ENCODE results near the gene CMTM4.
"Not testable (repeated sequence)": the region's sequence is repeated elsewhere in the genome, so short reads cannot be mapped to it uniquely, and the experiment has no call there.

CMTM4 gene

GRCh38 chr16:66629856-66630255, 66.7 kb downstream of the CMTM4 start:
- H3K4me3 ChIP-seq (IDR thresholded peaks at IDR 0.05; ENCODE audit: insufficient read depth, low read depth, low read length) = no peak overlapping the region
- TF ChIP-seq CTCF (conservative IDR thresholded peaks at IDR 0.05; ENCODE audit: low read depth, low read length) = no peak
- no peaks in the 10 kb centered on the region for H3K36me3 ChIP-seq (ENCODE audit: insufficient read depth)
- H3K79me2 ChIP-seq (ENCODE audit: insufficient read depth, low read depth) = no peaks in the 10 kb centered on the region
- H3K27me3 ChIP-seq (ENCODE audit: insufficient read depth, low read depth) = no peaks in the 10 kb centered on the region
- H3K27ac ChIP-seq = no peak overlapping the region
- H4K20me1 ChIP-seq (ENCODE audit: insufficient read depth) = no peaks in the 10 kb centered on the region
- H3K9ac ChIP-seq = no peak overlapping the region
- H2AFZ ChIP-seq (ENCODE audit: low read depth) = no peak overlapping the region
- no peak overlapping the region for H3K4me2 ChIP-seq
- no peaks in the 10 kb centered on the region for H3K4me1 ChIP-seq (ENCODE audit: low read depth, poor library complexity, severe bottlenecking)

GRCh38 chr16:66627611-66628378, 68.7 kb downstream of the CMTM4 start:
- H3K79me2 ChIP-seq (ENCODE audit: insufficient read depth, low read depth); H3K9ac ChIP-seq; H3K4me1 ChIP-seq (ENCODE audit: low read depth, poor library complexity, severe bottlenecking); H3K4me3 ChIP-seq (IDR thresholded peaks at IDR 0.05; ENCODE audit: insufficient read depth, low read depth, low read length); H3K27ac ChIP-seq; H4K20me1 ChIP-seq (ENCODE audit: insufficient read depth); H3K4me2 ChIP-seq; H3K36me3 ChIP-seq (ENCODE audit: insufficient read depth); H2AFZ ChIP-seq (ENCODE audit: low read depth); H3K27me3 ChIP-seq (ENCODE audit: insufficient read depth, low read depth): not testable (repeated sequence)

- Histone ChIP-seq H2AFZ (ENCODE audit: low read depth) (no peak overlapping the region), H3K4me3 (IDR thresholded peaks at IDR 0.05; ENCODE audit: insufficient read depth, low read depth, low read length) (no peak overlapping the region), H3K4me2 (no peak overlapping the region), H3K79me2 (ENCODE audit: insufficient read depth, low read depth) (no peaks in the 10 kb centered on the region), H3K36me3 (ENCODE audit: insufficient read depth) (no peaks in the 10 kb centered on the region), H4K20me1 (ENCODE audit: insufficient read depth) (no peaks in the 10 kb centered on the region), H3K27me3 (ENCODE audit: insufficient read depth, low read depth) (no peaks in the 10 kb centered on the region), H3K27ac (no peak overlapping the region), H3K9ac (no peak overlapping the region), H3K4me1 (ENCODE audit: low read depth, poor library complexity, severe bottlenecking) (no peaks in the 10 kb centered on the region)
- no peak for TF ChIP-seq CTCF (conservative IDR thresholded peaks at IDR 0.05; ENCODE audit: low read depth, low read length)
Measured at GRCh38 chr16:66623755-66624154, 72.8 kb downstream of the CMTM4 start.

GRCh38 chr16:66622863-66623262, 73.7 kb downstream of the CMTM4 start:
- H3K9ac ChIP-seq = no peak overlapping the region
- no peak for TF ChIP-seq CTCF (conservative IDR thresholded peaks at IDR 0.05; ENCODE audit: low read depth, low read length)
- no peak overlapping the region for H3K4me2 ChIP-seq

GRCh38 chr16:66621973-66622372, 74.6 kb downstream of the CMTM4 start:
- H4K20me1 ChIP-seq (ENCODE audit: insufficient read depth) = no peaks in the 10 kb centered on the region
- H3K4me3 ChIP-seq (IDR thresholded peaks at IDR 0.05; ENCODE audit: insufficient read depth, low read depth, low read length) = no peak overlapping the region
- TF ChIP-seq CTCF (conservative IDR thresholded peaks at IDR 0.05; ENCODE audit: low read depth, low read length) = no peak
- H3K9ac ChIP-seq = no peak overlapping the region
- no peaks in the 10 kb centered on the region for H3K36me3 ChIP-seq (ENCODE audit: insufficient read depth)
- H3K27ac ChIP-seq = no peak overlapping the region
- no peak overlapping the region for H3K4me2 ChIP-seq
- no peak overlapping the region for H2AFZ ChIP-seq (ENCODE audit: low read depth)
- no peaks in the 10 kb centered on the region for H3K79me2 ChIP-seq (ENCODE audit: insufficient read depth, low read depth)
- no peaks in the 10 kb centered on the region for H3K4me1 ChIP-seq (ENCODE audit: low read depth, poor library complexity, severe bottlenecking)
- H3K27me3 ChIP-seq (ENCODE audit: insufficient read depth, low read depth) = no peaks in the 10 kb centered on the region

More at GRCh38 chr16:66622863-66623262, 73.7 kb downstream of the CMTM4 start:
- no peak overlapping the region for H2AFZ ChIP-seq (ENCODE audit: low read depth)
- H3K4me1 ChIP-seq (ENCODE audit: low read depth, poor library complexity, severe bottlenecking) = no peaks in the 10 kb centered on the region
- no peaks in the 10 kb centered on the region for H4K20me1 ChIP-seq (ENCODE audit: insufficient read depth)
- H3K4me3 ChIP-seq (IDR thresholded peaks at IDR 0.05; ENCODE audit: insufficient read depth, low read depth, low read length) = no peak overlapping the region
- no peaks in the 10 kb centered on the region for H3K27me3 ChIP-seq (ENCODE audit: insufficient read depth, low read depth)
- H3K27ac ChIP-seq = no peak overlapping the region
- no peaks in the 10 kb centered on the region for H3K36me3 ChIP-seq (ENCODE audit: insufficient read depth)
- H3K79me2 ChIP-seq (ENCODE audit: insufficient read depth, low read depth) = no peaks in the 10 kb centered on the region
